ENCODE results near the gene RIPPLY2.
A peak's percentile ranks its signal among the peaks of the same experiment; 100 is the strongest.
"Not testable (repeated sequence)": the region's sequence is repeated elsewhere in the genome, so short reads cannot be mapped to it uniquely, and the experiment has no call there.

The RIPPLY2 gene

DNA sequence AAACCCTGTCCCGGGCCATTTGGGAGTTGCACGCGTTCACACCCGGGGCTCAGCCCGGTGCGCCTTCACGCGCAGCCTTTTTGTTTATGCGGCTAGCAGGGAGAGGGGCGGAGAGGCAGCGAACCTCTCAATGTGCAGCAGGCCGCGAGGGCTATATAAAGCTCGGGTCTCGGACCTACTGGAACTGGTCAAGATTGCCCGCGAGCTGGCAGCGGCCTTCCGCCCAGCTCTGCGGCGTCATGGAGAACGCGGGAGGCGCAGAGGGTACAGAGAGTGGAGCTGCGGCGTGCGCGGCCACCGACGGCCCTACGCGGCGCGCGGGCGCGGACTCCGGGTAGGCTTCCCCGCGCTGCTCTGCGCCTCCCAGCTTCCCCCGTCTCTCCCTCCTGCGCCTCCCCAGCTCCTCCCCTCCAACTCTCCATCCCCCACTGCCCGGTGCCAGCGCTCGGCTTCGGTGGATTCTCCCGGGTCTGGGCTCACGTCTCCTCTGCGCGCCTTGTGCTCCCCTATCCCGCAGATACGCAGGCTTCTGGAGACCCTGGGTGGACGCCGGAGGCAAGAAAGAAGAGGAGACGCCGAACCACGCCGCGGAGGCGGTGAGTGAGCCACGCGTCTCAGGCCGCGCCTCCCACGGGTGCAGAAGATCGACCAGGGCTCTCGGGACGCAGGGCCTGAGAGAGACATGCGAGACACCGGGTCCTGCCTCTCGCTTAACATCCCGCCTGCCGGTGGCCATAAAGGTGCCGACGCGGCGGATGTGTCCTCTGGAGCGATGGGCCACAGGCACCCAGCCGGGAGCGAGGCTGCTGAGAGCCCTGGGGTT, at the start of gene RIPPLY2:
Gene RIPPLY2 (plus strand): TSS at position 183 of the 823 bp plus-strand sequence. CDS start 57 bp downstream, at position 240.
- peak; percentile 54 for DNase-seq

DNA sequence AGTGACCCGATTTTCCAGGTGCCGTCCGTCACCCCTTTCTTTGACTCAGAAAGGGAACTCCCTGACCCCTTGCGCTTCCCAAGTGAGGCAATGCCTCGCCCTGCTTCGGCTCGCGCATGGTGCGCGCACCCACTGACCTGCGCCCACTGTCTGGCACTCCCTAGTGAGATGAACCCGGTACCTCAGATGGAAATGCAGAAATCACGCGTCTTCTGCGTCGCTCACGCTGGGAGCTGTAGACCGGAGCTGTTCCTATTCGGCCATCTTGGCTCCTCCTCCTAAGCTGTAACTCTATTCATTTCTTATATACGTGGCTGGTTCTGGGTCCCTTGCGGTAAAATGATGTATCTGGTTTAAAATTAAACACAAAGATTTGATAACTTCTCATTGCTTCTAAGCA, 49.7 kb upstream of the RIPPLY2 start:
- not testable (repeated sequence) for DNase-seq

DNA sequence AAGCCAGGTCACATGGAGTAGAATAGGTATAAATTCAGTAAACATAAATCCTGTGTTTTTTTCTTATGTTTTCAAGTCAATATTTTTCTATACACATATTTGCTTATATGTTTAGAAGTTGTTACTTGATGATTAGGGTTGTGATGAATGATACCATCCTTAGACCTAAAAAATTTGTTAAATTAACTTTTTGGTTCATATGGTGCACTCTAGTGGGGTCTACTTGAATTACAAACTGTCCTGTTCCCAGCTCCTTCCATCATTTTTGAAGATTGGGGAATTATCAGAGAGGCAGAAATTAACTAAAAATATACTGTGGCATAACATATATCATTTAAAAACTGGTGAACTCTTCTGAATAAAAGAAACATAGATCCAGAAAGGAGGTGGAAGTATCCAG, 48.3 kb upstream of the RIPPLY2 start:
- DNase-seq = no peak

GRCh38 chr6:83808005-83808404, 45.2 kb upstream of the RIPPLY2 start:
- no peak for DNase-seq

- no peak for DNase-seq
These were observed 44.2 kb upstream of the RIPPLY2 start for GRCh38 chr6:83808926-83809325.

DNA sequence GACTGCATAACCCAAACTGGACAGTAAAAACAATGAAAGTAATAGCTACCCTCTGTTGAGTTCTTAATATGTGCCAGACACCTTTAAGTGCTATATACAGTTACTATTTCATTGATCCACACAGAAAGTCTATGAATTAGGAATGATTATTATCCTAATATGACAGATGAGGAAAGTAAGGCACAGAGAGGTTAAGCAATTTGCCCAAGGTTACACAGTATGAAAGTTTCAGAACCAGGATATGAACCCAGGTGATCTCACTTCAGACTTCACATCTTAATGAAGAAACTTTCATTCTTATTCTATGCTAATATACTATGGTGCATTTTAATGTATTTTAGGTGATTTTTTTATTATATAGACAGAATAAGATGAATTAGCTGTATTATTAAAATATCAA, 40.6 kb upstream of the RIPPLY2 start:
- no peak for DNase-seq

- DNase-seq = no peak
These were observed 37.4 kb upstream of the RIPPLY2 start for GRCh38 chr6:83815631-83816272.

DNA sequence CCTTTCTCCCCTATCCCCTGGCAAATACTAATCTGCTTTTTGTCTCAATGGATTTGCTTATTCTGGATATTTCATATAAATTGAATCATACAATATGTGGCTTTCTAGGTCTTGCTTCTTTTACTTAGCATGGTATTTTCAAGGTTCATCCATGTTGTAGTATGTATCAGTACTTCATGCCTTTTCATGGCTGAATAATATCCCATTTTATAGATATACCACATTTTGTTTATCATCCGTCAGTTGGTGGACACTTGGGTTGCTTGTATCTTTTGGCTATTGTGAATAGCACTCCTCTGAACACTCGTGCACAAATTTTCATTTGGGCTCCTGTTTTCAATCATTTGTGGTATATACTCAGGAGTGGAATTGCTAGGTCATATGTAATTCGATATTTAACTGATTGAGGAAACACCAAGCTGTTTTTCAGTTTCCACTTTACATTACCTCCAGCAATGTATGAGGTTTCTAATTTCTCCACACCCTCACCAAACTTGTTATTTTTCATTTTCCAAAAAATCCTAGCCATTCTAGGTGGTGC, 30.5 kb upstream of the RIPPLY2 start:
- DNase-seq = no peak

DNA sequence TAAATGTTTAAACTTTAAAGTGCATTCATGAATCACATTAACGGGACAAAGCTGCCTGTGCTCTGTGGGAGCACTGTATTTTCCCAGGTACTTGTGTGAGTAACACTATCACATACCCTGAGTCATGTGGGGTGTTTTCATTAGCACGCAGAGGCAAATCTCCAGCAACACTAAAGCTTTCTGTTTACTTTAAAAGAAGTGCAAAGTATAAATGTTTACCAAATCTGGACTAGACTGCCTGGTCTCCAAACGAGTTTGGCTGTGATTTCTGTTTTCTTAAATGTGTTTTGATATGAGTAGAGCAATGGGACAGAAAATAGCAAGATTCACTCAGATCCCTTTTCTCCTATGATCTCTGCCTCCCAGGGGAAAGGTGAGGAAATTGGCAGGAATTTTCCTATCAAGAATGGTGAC, 28.8 kb upstream of the RIPPLY2 start:
- DNase-seq = no peak

DNA sequence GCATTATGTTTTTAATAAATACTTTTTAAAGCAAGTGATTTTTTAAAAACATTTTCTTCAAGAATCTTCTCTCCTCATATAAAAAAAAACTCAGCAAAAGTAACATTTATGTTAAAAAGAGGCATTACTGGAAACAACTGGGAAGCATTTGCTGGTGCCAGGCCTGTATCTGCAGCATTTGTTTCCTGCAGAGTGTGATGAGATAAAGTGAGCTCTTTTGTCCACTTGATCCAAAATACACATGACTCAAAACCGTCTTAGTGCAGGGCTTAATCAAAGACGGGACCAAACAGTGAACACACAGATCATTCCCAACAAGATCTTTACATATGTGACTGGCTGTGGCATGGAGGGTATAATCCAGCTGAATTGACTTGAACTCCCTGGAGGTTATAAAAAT, 28.3 kb upstream of the RIPPLY2 start:
- DNase-seq = no peak

- no peak for DNase-seq
These were observed 26.1 kb upstream of the RIPPLY2 start for GRCh38 chr6:83827050-83827449.

GRCh38 chr6:83838727-83839126, 14.4 kb upstream of the RIPPLY2 start:
- DNase-seq = no peak

DNA sequence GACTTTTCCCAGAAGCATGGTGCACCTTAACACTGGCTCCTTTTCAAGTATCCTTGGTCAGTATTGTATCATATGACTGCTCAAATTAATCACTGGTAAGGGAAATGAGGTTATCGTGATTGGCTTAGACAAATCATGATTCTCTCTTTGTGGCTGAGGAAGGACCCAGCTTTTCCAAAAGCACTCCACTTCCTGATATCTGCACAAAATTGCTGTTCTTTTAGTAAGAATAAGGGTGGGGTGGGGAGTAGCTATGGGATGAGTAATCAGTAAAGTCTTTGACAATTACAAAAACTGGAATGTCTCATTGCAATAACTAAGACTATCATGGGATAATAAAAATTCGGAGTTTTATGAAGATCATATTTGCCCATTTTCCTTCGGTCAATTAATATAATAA, 9.0 kb upstream of the RIPPLY2 start:
- no peak for DNase-seq

GRCh38 chr6:83846291-83846690, 6.9 kb upstream of the RIPPLY2 start:
- DNase-seq = no peak

- DNase-seq = no peak
These were observed 6.0 kb upstream of the RIPPLY2 start for GRCh38 chr6:83847179-83847578.

DNA sequence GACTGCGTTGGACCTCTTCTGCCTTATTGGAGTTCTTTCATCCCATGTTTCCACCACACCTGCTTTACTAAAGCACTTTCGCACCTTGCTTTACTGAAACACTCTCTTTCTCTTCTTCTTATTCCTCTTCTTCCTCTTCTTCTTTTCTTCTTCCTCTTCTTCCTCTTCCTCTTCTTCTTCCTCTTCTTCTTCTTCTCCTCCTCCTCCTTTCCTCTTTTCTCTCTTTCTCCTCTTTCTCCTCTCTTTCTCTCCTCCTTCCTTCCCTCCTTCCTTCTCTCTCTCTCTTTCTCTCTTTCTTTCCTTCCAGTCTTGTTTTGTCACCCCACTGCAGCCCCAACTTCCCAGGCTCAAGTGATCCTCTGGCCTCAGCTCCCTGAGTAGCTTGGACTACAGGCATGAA, 4.0 kb upstream of the RIPPLY2 start:
- no peak for DNase-seq

GRCh38 chr6:83849610-83850009, 3.5 kb upstream of the RIPPLY2 start:
- DNase-seq = no peak

GRCh38 chr6:83852528-83853177, 507 bp upstream of the RIPPLY2 start:
- DNase-seq = no peak

GRCh38 chr6:83854001-83854501, 891 bp downstream of the RIPPLY2 start:
- DNase-seq = no peak

- DNase-seq = no peak
These were observed 1.6 kb downstream of the RIPPLY2 start for GRCh38 chr6:83854766-83855165.

DNA sequence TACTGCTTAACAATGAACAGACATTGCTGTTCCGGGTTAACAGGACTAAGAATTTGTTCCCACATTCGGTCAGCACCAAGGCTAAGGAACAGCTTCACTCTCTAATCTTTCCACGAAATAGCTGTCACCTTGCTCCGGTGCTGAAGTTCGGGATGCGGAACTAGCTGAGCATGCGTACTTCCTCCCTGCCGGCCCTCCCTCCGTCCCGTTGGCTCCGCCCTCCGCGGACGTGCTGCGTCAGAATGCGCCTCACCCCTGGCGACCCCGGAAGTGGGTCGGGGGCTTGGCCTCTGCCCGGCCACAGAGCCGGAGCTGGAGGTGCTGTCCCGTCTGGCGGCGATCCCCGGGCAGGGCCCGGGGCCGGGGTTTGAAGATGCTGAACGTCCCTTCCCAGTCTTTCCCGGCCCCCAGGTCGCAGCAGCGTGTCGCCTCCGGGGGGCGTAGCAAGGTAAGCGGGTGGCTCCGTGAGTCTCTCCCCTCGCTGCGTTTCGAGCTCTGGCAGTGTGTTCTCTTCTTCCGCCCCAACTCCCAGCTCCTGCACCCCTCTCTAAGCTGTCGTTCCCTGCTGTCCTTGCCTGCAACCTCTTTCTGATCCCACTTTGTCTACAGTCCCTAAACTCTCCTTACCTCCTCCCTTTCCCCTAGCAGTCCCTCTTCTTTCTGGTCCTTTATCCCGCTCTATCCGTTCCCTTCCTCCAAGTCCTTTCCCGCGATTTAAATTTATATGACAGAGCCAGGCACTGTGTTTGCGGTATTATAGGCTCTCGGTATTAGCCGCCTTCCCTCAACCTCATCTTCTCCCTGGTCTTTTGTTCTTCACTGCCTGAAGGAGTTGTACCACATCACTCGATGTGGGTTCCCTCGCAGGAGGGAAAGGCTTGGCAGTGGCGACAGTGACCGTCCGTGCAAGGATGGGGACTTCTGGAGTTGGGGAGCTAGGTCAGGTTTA, 6.5 kb downstream of the RIPPLY2 start, which contains the start of gene CYB5R4:
Gene CYB5R4 (plus strand): TSS at position 280 of the 949 bp plus-strand sequence. CDS start 94 bp downstream, at position 374.
- peak; percentile 95 for DNase-seq

- no peak for DNase-seq
These were observed 7.2 kb downstream of the RIPPLY2 start for GRCh38 chr6:83860359-83860755.

Measured in left hindlimb (tissue), 1 donor.